GM08714 (cell line): ENCODE results near the gene TMEM62.
"Not testable (repeated sequence)": the region's sequence is repeated elsewhere in the genome, so short reads cannot be mapped to it uniquely, and the experiment has no call there.

Experiments used
- H3K4me3 ChIP-seq: fragments of 200-500 bp; sonication (Bioruptor generic); 2 replicates; pipeline ENCODE4 v1.5.1; 2014; ENCODE audit warnings: mild to moderate bottlenecking, low read length, inconsistent platforms
- ZNF274 ChIP-seq: IDR thresholded peaks from 2 replicates; pipeline ENCODE4 v1.6.1; 2012; ENCODE audit warnings: mild to moderate bottlenecking, low read depth, low read length

The TMEM62 gene

DNA sequence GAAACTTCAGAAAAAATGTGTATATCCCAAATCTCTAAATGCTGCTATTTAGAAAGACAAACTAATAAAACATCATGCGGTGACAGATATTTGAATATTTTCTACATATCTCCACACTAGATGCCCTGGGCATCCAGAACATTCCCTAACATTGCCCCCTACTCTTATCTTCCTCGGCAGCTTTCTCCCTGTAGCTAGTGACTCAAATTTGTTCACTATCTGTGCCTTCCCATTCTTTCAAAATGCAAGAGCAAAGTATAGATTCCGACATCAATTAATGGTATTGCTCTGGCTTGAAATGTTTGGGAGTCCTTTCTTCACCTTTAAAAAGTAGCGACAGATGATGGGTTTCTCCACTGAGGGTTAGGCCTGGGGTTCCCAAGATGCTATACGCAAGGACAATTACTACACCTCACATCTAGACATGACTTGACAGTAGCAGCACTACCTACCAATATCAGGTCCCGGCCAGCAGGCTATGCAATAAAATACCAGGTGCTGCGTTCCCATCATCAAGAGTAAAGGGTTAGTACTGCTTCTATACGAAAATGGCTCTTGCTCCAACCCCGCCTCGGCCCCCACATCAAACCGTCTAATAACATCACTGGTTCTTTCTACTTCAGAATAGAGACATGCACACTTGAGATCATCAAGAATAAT lies 28.2 kb upstream of the TMEM62 start:
- no peak for TF ChIP-seq ZNF274
- peak overlapping the region; percentile 78 for H3K4me3 ChIP-seq

DNA sequence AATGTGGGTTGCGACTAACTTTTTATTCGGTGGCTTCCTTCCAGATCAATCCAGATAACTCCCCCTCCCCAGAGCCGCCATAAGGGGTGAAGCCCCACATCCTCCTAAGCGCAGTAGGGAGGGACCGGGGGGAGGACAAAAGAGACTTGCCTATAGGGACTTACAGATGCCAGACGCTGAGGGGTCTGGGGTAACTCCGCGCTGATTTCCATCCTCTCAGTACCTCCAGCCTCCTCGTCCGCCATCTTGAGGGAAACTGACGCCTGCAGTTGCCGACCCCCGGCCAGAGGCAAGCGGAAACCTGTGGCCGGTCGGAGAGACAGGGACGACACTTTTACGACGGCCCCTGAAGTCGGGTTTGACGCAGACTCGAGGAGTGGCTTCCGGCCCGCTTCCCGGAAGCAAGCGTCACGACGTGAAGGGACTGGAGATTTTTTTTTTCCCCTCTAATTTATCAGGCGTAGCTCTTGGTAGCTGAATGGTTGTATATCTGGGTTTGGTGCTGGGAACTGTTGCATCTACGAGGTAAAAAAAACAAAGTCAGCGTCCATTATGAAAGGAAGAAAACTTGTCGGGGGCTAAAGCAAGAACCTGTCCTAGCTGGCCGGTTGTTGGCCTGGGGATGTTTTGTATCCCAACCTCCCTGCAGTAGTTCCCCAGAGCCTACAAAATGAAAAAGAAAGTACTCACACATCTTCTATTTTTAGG lies 27.5 kb upstream of the TMEM62 start, which contains the start of gene UBR1:
TSS of gene UBR1 (minus strand) at position 261 of the 708 bp plus-strand sequence. CDS start at position 245, 16 bp downstream.
- TF ChIP-seq ZNF274, result no peak
- H3K4me3 ChIP-seq, result peak within 1 kb of the TSS; percentile 78

DNA sequence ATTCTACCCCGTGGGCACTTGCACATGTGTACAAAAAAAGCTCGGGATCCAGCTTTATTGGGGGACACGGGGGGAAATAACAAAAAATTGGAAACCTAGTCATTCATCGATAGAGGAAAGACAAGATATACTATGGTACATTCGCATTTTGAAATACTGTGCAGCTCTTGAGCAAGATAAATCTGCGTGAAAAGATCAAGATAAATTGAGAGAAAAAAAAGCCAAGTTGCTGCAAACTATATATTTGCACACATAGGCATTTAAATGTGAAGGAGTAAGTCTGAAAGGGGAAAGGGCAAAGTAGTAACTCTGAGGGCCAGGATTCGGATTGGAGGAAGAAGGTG lies 26.9 kb upstream of the TMEM62 start:
- peak overlapping the region; percentile 78 for H3K4me3 ChIP-seq
- TF ChIP-seq ZNF274, result no peak

DNA sequence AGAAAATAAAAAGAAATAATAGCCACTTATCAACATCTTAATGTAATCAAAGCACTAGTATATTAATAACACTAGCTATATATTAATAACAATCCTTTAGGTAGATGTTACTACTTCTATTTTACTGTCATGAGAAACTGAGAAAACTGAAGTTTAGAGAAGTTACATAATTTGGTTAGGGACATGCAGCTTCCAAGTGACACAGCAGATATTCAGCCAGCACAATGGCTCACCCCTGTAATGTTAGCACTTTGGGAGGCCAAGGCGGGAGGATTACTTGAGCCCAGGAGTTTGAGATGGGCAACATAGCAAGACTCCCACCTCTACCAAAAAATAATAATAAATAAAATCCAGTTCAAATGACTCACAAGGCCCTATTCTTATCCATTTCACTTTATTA lies 25.6 kb upstream of the TMEM62 start:
- no peak for TF ChIP-seq ZNF274
- no peak overlapping the region for H3K4me3 ChIP-seq

DNA sequence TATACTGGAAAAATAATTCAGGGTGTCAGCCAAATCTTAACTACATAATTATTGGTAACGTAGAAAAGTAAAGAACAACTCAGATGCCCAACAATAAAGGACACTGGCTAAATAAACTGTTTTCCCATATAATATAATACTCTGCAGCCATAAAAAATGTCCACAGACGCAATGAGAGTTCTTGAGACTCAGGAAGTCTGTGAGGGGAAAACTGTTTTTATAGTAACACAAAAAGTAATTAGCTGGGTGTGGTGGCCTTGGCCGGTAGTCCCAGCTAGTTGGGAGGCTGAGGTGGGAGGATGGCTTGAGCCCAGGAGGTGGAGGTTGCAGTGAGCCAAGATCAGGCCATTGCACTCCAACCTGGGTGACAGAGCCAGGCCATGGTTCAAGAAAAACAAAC lies 22.0 kb upstream of the TMEM62 start:
- H3K4me3 ChIP-seq, result no peak overlapping the region
- TF ChIP-seq ZNF274, result no peak

DNA sequence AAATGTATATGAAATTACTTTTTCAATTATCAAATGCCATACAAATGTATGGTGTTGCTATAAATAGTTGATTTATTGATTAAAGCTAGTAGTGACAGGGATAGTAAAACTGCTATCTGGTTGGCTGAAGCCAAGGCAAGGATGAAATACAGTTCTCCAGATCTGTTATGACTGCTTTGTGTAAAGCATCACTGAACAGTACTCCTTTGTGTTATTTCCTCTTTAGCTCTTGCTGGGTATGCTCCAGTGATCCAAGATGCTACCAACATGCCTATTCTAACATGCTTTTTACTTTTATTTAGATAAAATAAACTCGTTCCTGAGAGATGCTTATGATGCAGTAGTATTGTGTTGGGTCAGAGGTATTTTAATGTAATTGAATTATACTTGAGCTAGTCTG lies 15.1 kb upstream of the TMEM62 start:
- TF ChIP-seq ZNF274, result no peak
- no peak overlapping the region for H3K4me3 ChIP-seq

DNA sequence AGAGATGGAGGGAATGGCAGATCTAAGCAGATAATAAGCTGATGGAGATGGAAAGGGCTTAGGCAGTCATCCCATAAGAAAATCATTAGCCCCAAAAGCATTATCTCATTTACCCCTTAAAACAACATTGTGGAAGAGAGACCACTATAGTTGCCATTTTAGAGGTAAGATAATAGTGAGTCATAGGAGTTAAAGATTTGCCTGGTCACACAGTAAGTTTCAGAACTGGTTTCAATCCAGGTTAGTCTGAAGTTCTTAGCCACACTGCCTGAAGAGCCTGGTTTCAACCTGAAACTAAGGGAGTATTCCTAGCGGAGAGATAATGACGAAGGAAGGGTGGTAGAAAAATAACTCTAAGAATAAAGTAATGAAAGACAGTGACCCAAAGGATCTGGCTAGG lies 14.6 kb upstream of the TMEM62 start:
- H3K4me3 ChIP-seq, result no peak overlapping the region
- no peak for TF ChIP-seq ZNF274

DNA sequence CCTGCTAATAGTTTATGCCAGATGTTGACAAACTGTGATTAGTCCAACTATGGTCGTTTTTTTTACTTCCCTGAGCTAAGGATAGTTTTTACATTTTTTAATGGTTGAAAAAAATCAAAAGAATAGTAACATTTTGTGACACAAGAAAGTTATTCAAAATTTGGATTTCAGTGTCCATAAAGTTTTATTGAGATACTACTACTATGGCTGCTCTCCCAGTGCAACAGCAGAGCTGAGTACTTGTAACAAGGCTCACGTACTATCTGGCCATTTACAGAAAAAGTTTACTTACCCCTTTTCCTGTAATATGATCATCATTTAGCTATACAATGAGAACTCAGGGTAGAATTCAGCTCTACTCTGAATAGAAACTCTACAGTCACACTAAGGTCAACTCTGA lies 11.5 kb upstream of the TMEM62 start:
- TF ChIP-seq ZNF274, result no peak
- no peak overlapping the region for H3K4me3 ChIP-seq

DNA sequence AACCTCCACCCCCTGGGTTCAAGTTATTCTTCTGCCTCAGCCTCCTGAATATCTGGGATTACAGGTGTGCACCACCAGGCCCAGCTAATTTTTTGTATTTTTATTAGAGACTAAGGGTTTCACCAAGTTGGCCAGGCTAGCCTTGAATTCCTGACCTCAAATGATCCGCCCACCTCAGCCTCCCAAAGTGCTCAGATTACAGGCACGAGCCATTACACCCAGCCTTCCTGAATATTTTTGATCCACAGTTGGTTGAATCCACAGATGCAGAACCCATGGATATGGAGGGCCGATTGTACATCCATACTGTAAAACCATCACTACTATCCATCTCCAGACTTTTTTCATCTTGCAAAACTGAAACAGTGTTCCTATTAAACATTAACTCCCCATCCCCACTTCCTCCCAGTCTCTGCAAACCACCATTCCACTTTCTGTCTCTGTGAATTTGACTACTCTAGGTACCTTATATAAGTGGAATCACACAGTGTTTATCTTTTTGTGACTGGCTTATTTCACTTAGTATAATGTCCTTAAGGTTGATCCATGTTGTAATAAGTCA lies 8.2 kb upstream of the TMEM62 start:
- no peak overlapping the region; the same call in 1 of the 2 replicates for H3K4me3 ChIP-seq
- TF ChIP-seq ZNF274, result no peak

DNA sequence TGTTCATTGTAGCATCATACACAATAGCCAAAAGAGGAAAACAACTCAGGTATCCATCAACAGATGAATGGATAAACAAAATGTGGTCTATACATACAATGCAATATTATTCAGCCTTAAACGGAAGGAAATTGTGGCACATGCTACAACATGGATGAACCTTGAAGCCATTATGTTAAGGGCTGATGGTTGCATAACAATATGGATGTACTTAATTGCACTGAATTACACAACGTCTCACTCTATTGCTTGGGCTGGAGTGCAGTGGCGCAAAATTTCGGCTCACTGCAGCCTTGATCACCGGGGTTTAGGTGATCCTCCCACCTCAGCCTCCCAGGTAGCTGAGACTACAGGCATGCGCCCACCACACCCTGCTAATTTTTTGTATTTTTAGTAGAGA lies 7.0 kb upstream of the TMEM62 start:
- no peak overlapping the region for H3K4me3 ChIP-seq
- no peak for TF ChIP-seq ZNF274

DNA sequence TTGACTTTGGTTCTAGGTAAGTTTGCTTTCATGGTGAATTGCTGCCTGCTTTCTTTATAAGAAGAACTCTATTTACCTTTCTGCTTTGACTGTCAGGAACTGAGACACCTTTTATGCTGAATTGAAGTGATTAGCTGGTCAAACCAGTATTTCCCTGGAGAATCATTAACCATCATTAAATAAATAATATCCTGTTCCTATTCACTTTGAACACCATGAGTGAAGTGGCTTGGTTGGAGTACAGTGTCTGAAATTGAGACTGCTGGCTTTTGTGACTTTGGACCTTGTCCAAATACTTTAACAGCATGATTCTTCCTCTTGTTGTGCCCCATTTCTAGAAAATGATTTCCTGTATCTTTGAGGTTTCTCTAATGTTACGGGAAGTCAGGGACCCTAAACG lies 5.6 kb upstream of the TMEM62 start:
- H3K4me3 ChIP-seq, result no peak overlapping the region
- no peak for TF ChIP-seq ZNF274

DNA sequence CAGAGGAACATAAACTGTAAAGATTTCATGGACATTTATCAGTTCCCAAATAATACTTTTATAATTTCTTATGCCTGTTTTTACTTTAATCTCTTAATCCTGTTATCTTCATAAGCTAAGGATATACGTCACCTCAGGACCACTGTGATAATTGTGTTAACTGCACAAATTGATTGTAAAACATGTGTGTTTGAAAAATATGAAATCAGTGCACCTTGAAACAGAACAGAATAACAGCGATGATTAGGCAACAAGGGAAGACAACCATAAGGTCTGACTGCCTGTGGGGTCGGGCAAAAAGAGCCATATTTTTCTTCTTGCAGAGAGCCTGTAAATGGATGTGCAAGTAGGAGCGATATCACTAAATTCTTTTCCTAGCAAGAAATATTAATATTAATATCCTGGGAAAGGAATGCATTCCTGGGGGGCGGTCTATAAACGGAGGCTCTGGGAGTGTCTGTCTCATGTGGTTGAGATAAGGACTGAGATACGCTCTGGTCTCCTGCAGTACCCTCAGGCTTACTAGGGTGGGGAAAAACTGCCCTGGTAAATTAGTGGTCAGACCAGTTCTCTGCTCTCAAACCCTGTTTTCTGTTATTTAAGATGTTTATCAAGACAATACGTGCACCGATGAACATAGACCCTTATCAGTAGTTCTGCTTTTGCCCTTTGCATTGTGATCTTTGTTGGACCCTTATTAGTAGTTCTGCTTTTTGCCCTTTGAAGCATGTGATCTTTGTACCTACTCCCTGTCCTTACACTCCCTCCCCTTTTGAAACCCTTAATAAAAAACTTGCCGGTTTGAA lies 5.0 kb upstream of the TMEM62 start:
- H3K4me3 ChIP-seq, result not testable (repeated sequence)

DNA sequence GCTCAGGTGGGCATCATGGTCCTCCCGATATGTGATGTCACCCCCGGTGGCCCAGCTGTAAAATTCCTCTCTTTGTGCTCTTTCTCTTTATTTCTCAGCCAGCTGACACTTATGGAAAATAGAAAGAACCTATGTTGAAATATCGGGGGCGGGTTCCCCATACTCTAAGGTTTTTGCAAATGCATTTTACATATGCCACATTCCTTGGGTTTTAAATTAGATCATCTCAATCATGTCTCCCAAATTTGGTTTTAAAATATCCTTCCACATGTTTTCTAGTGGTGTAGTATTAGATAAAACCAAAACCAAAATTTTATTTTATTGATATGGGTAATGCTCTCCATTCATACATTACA lies 4.4 kb upstream of the TMEM62 start:
- no peak overlapping the region for H3K4me3 ChIP-seq
- TF ChIP-seq ZNF274, result no peak

DNA sequence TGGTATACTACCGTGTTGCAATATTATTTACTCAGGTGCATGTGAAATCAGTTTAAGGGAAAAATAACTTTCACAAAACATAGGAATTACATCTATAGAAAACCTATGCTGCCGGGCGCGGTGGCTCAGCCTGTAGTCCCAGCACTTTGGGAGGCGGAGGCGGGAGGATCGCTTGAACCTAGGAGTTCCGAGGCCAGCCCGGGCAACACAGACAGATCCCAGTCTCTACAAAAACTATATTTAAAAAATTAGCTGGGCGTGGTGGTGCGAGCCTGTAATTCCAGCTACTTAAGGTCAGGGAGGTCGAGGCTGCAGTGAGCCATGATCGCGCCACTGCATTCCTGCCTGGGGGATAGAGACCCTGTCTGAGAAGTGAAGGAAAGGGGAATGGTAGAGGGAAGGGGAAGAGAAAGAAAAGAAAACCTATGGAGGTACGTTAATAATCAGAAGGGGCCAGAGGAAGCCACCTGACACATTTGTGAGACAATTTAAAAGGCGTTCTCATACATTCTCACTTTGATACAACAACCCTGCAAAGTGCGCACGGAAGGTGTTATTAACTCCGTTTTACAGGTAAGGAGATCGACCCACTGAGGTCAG lies 456 bp upstream of the TMEM62 start:
- TF ChIP-seq ZNF274, result no peak
- H3K4me3 ChIP-seq, result peak overlapping the region; percentile 87
